Measurements from ENCODE around the gene PPIL1.
A peak's percentile ranks its signal among the peaks of the same experiment; 100 is the strongest.

Gene PPIL1

GRCh38 chr6:36874443-36875249, at the start of gene PPIL1:
TSS of gene PPIL1 (minus strand) at chr6:36874803. CDS start at chr6:36874772, 31 bp downstream.
- DNase-seq (ENCODE audit: low spot score), result peak; percentile 87
- Histone ChIP-seq H3K4me1 (ENCODE audit: insufficient read depth, poor library complexity, severe bottlenecking) (peaks cover 14% of the 10 kb centered on the region), H3K4me3 (ENCODE audit: severe bottlenecking) (peak within 1 kb of the TSS; percentile 80), H3K9me3 (ENCODE audit: severe bottlenecking) (no peaks in the 10 kb centered on the region), H3K27me3 (ENCODE audit: insufficient read depth, poor library complexity, severe bottlenecking) (no peaks in the 10 kb centered on the region), H3K36me3 (ENCODE audit: low read depth) (peaks cover 37% of the 10 kb centered on the region), H3K27ac (ENCODE audit: poor library complexity, severe bottlenecking) (peak within 1 kb of the TSS; percentile 78)
- peak; percentile 91 for ATAC-seq (ENCODE audit: low read depth)
- no peak for TF ChIP-seq CTCF (IDR thresholded peaks at IDR 0.05; ENCODE audit: poor library complexity, severe bottlenecking)

- Histone ChIP-seq H3K27ac (ENCODE audit: poor library complexity, severe bottlenecking) (no peak overlapping the region), H3K27me3 (ENCODE audit: insufficient read depth, poor library complexity, severe bottlenecking) (no peaks in the 10 kb centered on the region), H3K9me3 (ENCODE audit: severe bottlenecking) (no peaks in the 10 kb centered on the region), H3K4me3 (ENCODE audit: severe bottlenecking) (no peak overlapping the region), H3K36me3 (ENCODE audit: low read depth) (peaks cover 24% of the 10 kb centered on the region), H3K4me1 (ENCODE audit: insufficient read depth, poor library complexity, severe bottlenecking) (no peaks in the 10 kb centered on the region)
- DNase-seq (ENCODE audit: low spot score) (no peak), ATAC-seq (ENCODE audit: low read depth) (no peak)
- no peak for TF ChIP-seq CTCF (IDR thresholded peaks at IDR 0.05; ENCODE audit: poor library complexity, severe bottlenecking)
Measured at GRCh38 chr6:36924131-36924530, 49.5 kb upstream of the PPIL1 start.

GRCh38 chr6:36920546-36920945, 45.9 kb upstream of the PPIL1 start:
- no peak for TF ChIP-seq CTCF (IDR thresholded peaks at IDR 0.05; ENCODE audit: poor library complexity, severe bottlenecking)
- H3K4me1 ChIP-seq (ENCODE audit: insufficient read depth, poor library complexity, severe bottlenecking), result no peaks in the 10 kb centered on the region
- H3K27ac ChIP-seq (ENCODE audit: poor library complexity, severe bottlenecking), result no peak overlapping the region

GRCh38 chr6:36920049-36920448, 45.4 kb upstream of the PPIL1 start:
- peaks cover 48% of the 10 kb centered on the region for H3K36me3 ChIP-seq (ENCODE audit: low read depth)
- H3K27ac ChIP-seq (ENCODE audit: poor library complexity, severe bottlenecking), result no peak overlapping the region
- TF ChIP-seq CTCF (IDR thresholded peaks at IDR 0.05; ENCODE audit: poor library complexity, severe bottlenecking), result no peak
- H3K4me3 ChIP-seq (ENCODE audit: severe bottlenecking), result no peak overlapping the region
- DNase-seq (ENCODE audit: low spot score) (no peak), ATAC-seq (ENCODE audit: low read depth) (no peak)
- H3K4me1 ChIP-seq (ENCODE audit: insufficient read depth, poor library complexity, severe bottlenecking), result no peaks in the 10 kb centered on the region
- H3K27me3 ChIP-seq (ENCODE audit: insufficient read depth, poor library complexity, severe bottlenecking), result no peaks in the 10 kb centered on the region
- no peaks in the 10 kb centered on the region for H3K9me3 ChIP-seq (ENCODE audit: severe bottlenecking)

More at GRCh38 chr6:36920546-36920945, 45.9 kb upstream of the PPIL1 start:
- peaks cover 45% of the 10 kb centered on the region for H3K36me3 ChIP-seq (ENCODE audit: low read depth)
- ATAC-seq (ENCODE audit: low read depth) (no peak), DNase-seq (ENCODE audit: low spot score) (no peak)
- no peaks in the 10 kb centered on the region for H3K9me3 ChIP-seq (ENCODE audit: severe bottlenecking)
- H3K27me3 ChIP-seq (ENCODE audit: insufficient read depth, poor library complexity, severe bottlenecking), result no peaks in the 10 kb centered on the region
- H3K4me3 ChIP-seq (ENCODE audit: severe bottlenecking), result no peak overlapping the region
